H1 (cell line): Measurements from ENCODE around the gene ST3GAL3. TPM values are rescaled to one million over a fixed set of nuclear protein-coding genes. Genes with fewer than 3 reads are reported as not detected.

Source experiments
- CTCF ChIA-PET: fragments of 300-600 bp; sonication (Branson Sonifier 250); formaldehyde crosslinking; loops from one replicate; lab custom pipeline; 2021; ENCODE audit not compliant: partially characterized antibody; lab: Charles Lee
- POLR2A ChIA-PET: fragments of 300-600 bp; sonication (Branson Sonifier 250); formaldehyde crosslinking; loops from one replicate; lab custom pipeline; 2021; ENCODE audit warnings: inconsistent platforms; ENCODE audit not compliant: partially characterized antibody; lab: Charles Lee
- DNase-seq, 2 experiments: peaks; one replicate each; pipeline versions ENCODE4 v3.0.0 to v3.0.0-alpha.2; 2010 to 2022; ENCODE audit warnings: low spot score in 2 of 2, low read depth in 1 of 2, mixed read lengths in 1 of 2
- FAIRE-seq: peaks from 2 replicates; lab custom pipeline; 2011; peaks lifted over from hg19 to GRCh38; lab: Jason Lieb, UNC
- H2AFZ ChIP-seq: 2 replicates; pipeline ENCODE4 v1.8.1; 2012; ENCODE audit warnings: low read length, inconsistent platforms
- H2AK5ac ChIP-seq: 2 replicates; pipeline ENCODE4 v1.6.1; 2013; ENCODE audit warnings: low read depth, low read length
- H2BK120ac ChIP-seq: replicated peaks from 2 replicates; pipeline ENCODE3; 2013; ENCODE audit warnings: low read depth, low read length, inconsistent platforms
- H2BK12ac ChIP-seq: 2 replicates; pipeline ENCODE4 v1.6.1; 2013; ENCODE audit warnings: low read depth, low read length
- H2BK15ac ChIP-seq: 2 replicates; pipeline ENCODE4 v1.6.1; 2013; ENCODE audit warnings: low read length
- H2BK20ac ChIP-seq: 2 replicates; pipeline ENCODE4 v1.6.1; 2013; ENCODE audit warnings: low read length
- H2BK5ac ChIP-seq: 2 replicates; pipeline ENCODE4 v1.6.1; 2013; ENCODE audit warnings: low read depth, low read length
- H3K14ac ChIP-seq: 2 replicates; pipeline ENCODE4 v1.6.1; 2013; ENCODE audit warnings: inconsistent platforms; ENCODE audit not compliant: insufficient read length
- H3K18ac ChIP-seq: 2 replicates; pipeline ENCODE4 v1.6.1; 2013; ENCODE audit warnings: low read length; ENCODE audit errors: extremely low read depth
- H3K23ac ChIP-seq: 2 replicates; pipeline ENCODE4 v1.6.1; 2013; ENCODE audit warnings: inconsistent platforms; ENCODE audit not compliant: insufficient read length
- H3K23me2 ChIP-seq: 2 replicates; pipeline ENCODE4 v1.6.1; 2013; ENCODE audit warnings: low read depth, low read length
- H3K27ac ChIP-seq: 2 replicates; pipeline ENCODE4 v1.6.1; 2011; ENCODE audit warnings: low read depth, low read length, inconsistent platforms
- H3K27me3 ChIP-seq, 4 experiments: replicated peaks in 1 of 4; 1 replicate in 1 of 4; 2 replicates in 3 of 4; pipeline versions ENCODE4 v1.6.1 to v1.8.1; 2011 to 2013; ENCODE audit warnings: low read length in 3 of 4, mild to moderate bottlenecking in 3 of 4, inconsistent platforms in 2 of 4, mixed read lengths in 2 of 4, moderate library complexity in 1 of 4; ENCODE audit not compliant: control insufficient read depth in 3 of 4, insufficient read depth in 3 of 4; ENCODE audit errors: extremely low read depth in 1 of 4
- H3K36me3 ChIP-seq, 4 experiments: 2 replicates each; pipeline versions ENCODE4 v1.6.1 to v1.8.1; 2011 to 2013; ENCODE audit warnings: mild to moderate bottlenecking in 4 of 4, low read length in 3 of 4, moderate library complexity in 2 of 4, control low read depth in 1 of 4, inconsistent platforms in 1 of 4; ENCODE audit not compliant: insufficient read depth in 4 of 4, control insufficient read depth in 2 of 4
- H3K4ac ChIP-seq: replicated peaks from 2 replicates; pipeline ENCODE3; 2013; ENCODE audit warnings: low read length, low read depth, mixed read lengths, inconsistent platforms; ENCODE audit not compliant: insufficient read length
- H3K4me1 ChIP-seq, 4 experiments: replicated peaks in 1 of 4; 1 replicate in 1 of 4; 2 replicates in 3 of 4; pipeline versions ENCODE4 v1.6.1 to v1.8.1; 2011 to 2013; ENCODE audit warnings: low read length in 3 of 4, inconsistent platforms in 2 of 4, mixed read lengths in 1 of 4; ENCODE audit not compliant: insufficient read depth in 4 of 4, control insufficient read depth in 3 of 4
- H3K4me2 ChIP-seq, 2 experiments: 2 replicates each; pipeline versions ENCODE4 v1.6.1 to v1.8.1; 2011 to 2013; ENCODE audit warnings: low read depth in 2 of 2, low read length in 2 of 2, control low read depth in 1 of 2, inconsistent platforms in 1 of 2, mild to moderate bottlenecking in 1 of 2; ENCODE audit not compliant: insufficient read depth in 1 of 2
- H3K4me3 ChIP-seq, 4 experiments: fragments of 200-600, 300-600 bp in 1 of 4; sonication (generic), shearing (Covaris generic), sonication (Bioruptor Twin) in 1 of 4; 2 replicates each; pipeline versions ENCODE4 v1.5.1 to v1.8.1; 2011 to 2016; ENCODE audit warnings: low read length in 4 of 4, low read depth in 3 of 4, control low read depth in 2 of 4, inconsistent platforms in 2 of 4, mild to moderate bottlenecking in 2 of 4, mixed read lengths in 1 of 4, moderate library complexity in 1 of 4; ENCODE audit not compliant: insufficient read depth in 2 of 4; ENCODE audit errors: extremely low read depth in 1 of 4
- H3K56ac ChIP-seq: replicated peaks from 2 replicates; pipeline ENCODE3; 2013; ENCODE audit warnings: low read depth, mild to moderate bottlenecking, mixed read lengths, low read length, inconsistent platforms; ENCODE audit not compliant: insufficient read length
- H3K79me1 ChIP-seq: 2 replicates; pipeline ENCODE4 v1.6.1; 2013; ENCODE audit warnings: low read depth, low read length, control low read depth
- H3K79me2 ChIP-seq, 2 experiments: 2 replicates each; pipeline versions ENCODE4 v1.6.1 to v1.8.1; 2012 to 2013; ENCODE audit warnings: low read length in 2 of 2, mild to moderate bottlenecking in 2 of 2, inconsistent platforms in 1 of 2; ENCODE audit not compliant: insufficient read depth in 2 of 2, control insufficient read depth in 1 of 2
- H3K9ac ChIP-seq, 4 experiments: replicated peaks in 1 of 4; 1 replicate in 1 of 4; 2 replicates in 3 of 4; pipeline versions ENCODE4 v1.6.1 to v1.8.1; 2011 to 2013; ENCODE audit warnings: low read depth in 3 of 4, low read length in 3 of 4, control low read depth in 2 of 4, mild to moderate bottlenecking in 2 of 4, moderate library complexity in 2 of 4, inconsistent platforms in 1 of 4; ENCODE audit errors: extremely low read depth in 1 of 4
- H3K9me3 ChIP-seq, 2 experiments: 2 replicates each; pipeline versions ENCODE4 v1.6.1 to v1.8.1; 2012 to 2013; ENCODE audit warnings: mild to moderate bottlenecking in 2 of 2, moderate library complexity in 2 of 2, control low read depth in 1 of 2, inconsistent platforms in 1 of 2, low read depth in 1 of 2, low read length in 1 of 2, mixed read lengths in 1 of 2; ENCODE audit not compliant: insufficient read depth in 2 of 2
- H4K20me1 ChIP-seq, 2 experiments: replicated peaks in 1 of 2; 2 replicates each; pipeline versions ENCODE3 to v1.8.1; 2011 to 2013; ENCODE audit warnings: inconsistent platforms in 2 of 2, low read length in 2 of 2, mild to moderate bottlenecking in 1 of 2; ENCODE audit not compliant: insufficient read depth in 2 of 2, control insufficient read depth in 1 of 2
- H4K5ac ChIP-seq: 2 replicates; pipeline ENCODE4 v1.6.1; 2013; ENCODE audit warnings: low read length, low read depth, mixed read lengths, inconsistent platforms; ENCODE audit not compliant: insufficient read length
- H4K8ac ChIP-seq: 2 replicates; pipeline ENCODE4 v1.8.0; 2013; ENCODE audit warnings: mild to moderate bottlenecking, moderate library complexity, low read length, inconsistent platforms; ENCODE audit not compliant: insufficient read depth; ENCODE audit errors: extremely low read depth
- H4K91ac ChIP-seq: replicated peaks from 2 replicates; pipeline ENCODE3; 2013; ENCODE audit warnings: low read length, mixed read lengths, inconsistent platforms; ENCODE audit not compliant: insufficient read length
- ATF3 ChIP-seq: IDR thresholded peaks from 2 replicates; pipeline ENCODE4 v1.6.1; 2011; ENCODE audit warnings: low read depth, mild to moderate bottlenecking, low read length; ENCODE audit not compliant: insufficient read depth
- BACH1 ChIP-seq: IDR thresholded peaks from 2 replicates; pipeline ENCODE4 v1.6.1; 2012; ENCODE audit warnings: low read length, improper control_type of control experiment
- CHD1 ChIP-seq: IDR thresholded peaks from 2 replicates; pipeline ENCODE4 v1.6.1; 2012; ENCODE audit warnings: low read depth, low read length, improper control_type of control experiment
- GABPA ChIP-seq: IDR thresholded peaks from 2 replicates; pipeline ENCODE4 v1.6.1; 2011; ENCODE audit warnings: mild to moderate bottlenecking, low read length, moderate library complexity, borderline replicate concordance; ENCODE audit not compliant: insufficient read depth
- HDAC2 ChIP-seq, 2 experiments: fragments of 300-600 bp in 1 of 2; sonication (generic) in 1 of 2; IDR thresholded peaks; 2 replicates each; pipeline ENCODE4 v1.6.1; 2011 to 2012; ENCODE audit warnings: low read depth in 2 of 2, low read length in 2 of 2, mild to moderate bottlenecking in 2 of 2, moderate library complexity in 2 of 2, borderline replicate concordance in 1 of 2, inconsistent platforms in 1 of 2
- JUN ChIP-seq: IDR thresholded peaks from 2 replicates; pipeline ENCODE4 v1.6.1; 2011; ENCODE audit warnings: low read depth, mild to moderate bottlenecking, improper control_type of control experiment, low read length
- PHF8 ChIP-seq: fragments of 200-600 bp; sonication (generic); conservative IDR thresholded peaks from 2 replicates; pipeline ENCODE4 v1.7.1; 2012; ENCODE audit warnings: low read depth, mild to moderate bottlenecking, inconsistent platforms, low read length, moderate library complexity
- POLR2A ChIP-seq, 2 experiments: IDR thresholded peaks; 1 replicate in 1 of 2; 2 replicates in 1 of 2; pipeline ENCODE4 v1.6.1; 2011; ENCODE audit warnings: low read depth in 2 of 2, low read length in 2 of 2, mild to moderate bottlenecking in 2 of 2; ENCODE audit errors: control extremely low read depth in 1 of 2
- POLR2AphosphoS5 ChIP-seq: IDR thresholded peaks from 2 replicates; pipeline ENCODE4 v1.6.1; 2011; ENCODE audit warnings: low read depth, low read length
- POU5F1 ChIP-seq: IDR thresholded peaks from 2 replicates; pipeline ENCODE4 v1.6.1; 2011; ENCODE audit warnings: low read depth, mild to moderate bottlenecking, low read length, moderate library complexity
- SAP30 ChIP-seq: fragments of 300-600 bp; sonication (generic); IDR thresholded peaks from 2 replicates; pipeline ENCODE4 v1.7.1; 2012; ENCODE audit warnings: low read length, moderate library complexity, mild to moderate bottlenecking, inconsistent platforms; ENCODE audit not compliant: insufficient read depth, insufficient replicate concordance
- SIN3A ChIP-seq, 2 experiments: IDR thresholded peaks in 1 of 2; conservative IDR thresholded peaks in 1 of 2; 2 replicates each; pipeline ENCODE4 v1.6.1; 2011 to 2012; ENCODE audit warnings: low read length in 2 of 2, improper control_type of control experiment in 1 of 2, low read depth in 1 of 2, mild to moderate bottlenecking in 1 of 2
- WGBS, 2 experiments: shearing (Covaris generic) in 1 of 2; methylation state at CpG; one replicate each; pipeline versions ENCODE4 v1.1.6 to v1.1.7; 2013 to 2015; ENCODE audit warnings: low lambda C conversion rate in 2 of 2, mixed read lengths in 2 of 2, inconsistent platforms in 1 of 2, low coverage in 1 of 2, missing lambda C conversion rate in 1 of 2; ENCODE audit not compliant: insufficient replicate concordance in 2 of 2, insufficient coverage in 1 of 2, insufficient read length in 1 of 2; ENCODE audit errors: extremely low coverage in 1 of 2, missing lambda C conversion rate in 1 of 2; 5-methylcytosine and 5-hydroxymethylcytosine counted together
- polyA plus RNA-seq, 7 experiments: library from polyadenylated mRNA; depleted of rRNA in 3 of 7; stranded (reverse) in 5 of 7; unstranded in 2 of 7; fragments of >200 nt in 5 of 7; fragments of 200-250 nt in 2 of 7; gene quantifications; 1 replicate in 5 of 7; 2 replicates in 1 of 7; 4 replicates in 1 of 7; pipeline versions ENCODE4 v1.2.1 to v1.2.3, GENCODE V29; 2011 to 2013; ENCODE audit warnings: missing spikeins in 2 of 7, mixed read lengths in 2 of 7
- total RNA-seq: library from RNA; stranded (reverse); fragmentation: NEBNext Ultra II Directional; extraction: Animal tissue kit (Norgen Biotek cat#: 25700); gene quantifications from 2 replicates; pipeline ENCODE4 v1.2.1, GENCODE V29; 2021

The ST3GAL3 gene
- total and polyA plus RNA-seq, 2 of the 8 experiments (the other 6 are each of a cell fraction or from before 2014, with no cell fraction given): 6.8 to 7.0 TPM

GRCh38 chr1:43664369-43664768 is 43.0 kb upstream of the ST3GAL3 start:
- Histone ChIP-seq H2BK12ac (no peak overlapping the region), H3K27me3 (no peaks in the 10 kb centered on the region), H3K23me2 (peaks cover 2% of the 10 kb centered on the region; the same call in 1 of the 2 replicates), H3K9ac (no peak overlapping the region), H3K27ac (no peak overlapping the region), H2BK5ac (no peak overlapping the region), H3K4me3 (no peak overlapping the region), H3K79me2 (peaks cover 0 to 11% of the 10 kb centered on the region in 2 experiments; a peak in 2 of 4 replicates), H3K14ac (no peak overlapping the region), H2AFZ (no peak overlapping the region), H3K9me3 (no peaks in the 10 kb centered on the region), H3K4me1 (peaks cover 3 to 11% (median 6%) of the 10 kb centered on the region in 4 experiments; a peak in 5 of 7 replicates), H3K36me3 (peaks cover 57 to 88% (median 69%) of the 10 kb centered on the region in 4 experiments), H4K20me1 (peaks cover 9 to 15% of the 10 kb centered on the region in 2 experiments), H3K23ac (no peak overlapping the region), H3K79me1 (peaks cover 9% of the 10 kb centered on the region), H4K8ac (no peak overlapping the region), H2BK20ac (no peak overlapping the region), H2BK120ac (no peak overlapping the region), H2AK5ac (no peak overlapping the region), H3K56ac (no peak overlapping the region), H3K4me2 (no peak overlapping the region), H4K5ac (no peak overlapping the region), H3K18ac (no peak overlapping the region), H2BK15ac (no peak overlapping the region), H3K4ac (no peak overlapping the region), H4K91ac (no peak overlapping the region)
- no peak for FAIRE-seq
- POLR2A ChIA-PET: interaction anchor here (1.4 to 33.6 kb wide), 5 partner anchors 4 to 108 kb away, joined by 3 to 651 read pairs (median 10); partner anchors contain the start of genes KDM4A and ST3GAL3
- CTCF ChIA-PET: interaction anchor here (0.6 to 1.8 kb wide), 3 partner anchors 12 to 92 kb away, joined by 3 to 5 read pairs (median 4); no protein-coding TSS in a partner anchor
- no peak for DNase-seq
- 93% methylated on average over 4 of the region's 4 CpGs; no CpG with 5 or more reads in 1 of the 2 experiments for WGBS, 2 experiments
- TF ChIP-seq CHD1 (no peak), SAP30 (no peak), HDAC2 (IDR thresholded peaks at IDR 0.05; ENCODE audit: borderline replicate concordance in 1 of 2, low read depth in 2 of 2, low read length in 2 of 2) (no peak), POLR2AphosphoS5 (no peak), SIN3A (conservative IDR thresholded peaks at IDR 0.05 in 1 of 2, IDR thresholded peaks at IDR 0.05 in 1 of 2; ENCODE audit: low read depth in 1 of 2, low read length in 2 of 2) (no peak), PHF8 (no peak), JUN (no peak), POU5F1 (no peak), ATF3 (no peak), GABPA (no peak), POLR2A (IDR thresholded peaks at IDR 0.05; ENCODE audit: control extremely low read depth in 1 of 2, low read depth in 2 of 2, low read length in 2 of 2) (no peak), BACH1 (no peak)
